IPS-18c (cell line): ENCODE data around the gene CELA3B.
"Not testable (repeated sequence)": the region's sequence is repeated elsewhere in the genome, so short reads cannot be mapped to it uniquely, and the experiment has no call there.

ENCODE experiments used
- H3K4me3 ChIP-seq: 2 replicates; pipeline ENCODE4 v1.7.0; 2013; ENCODE audit warnings: low read depth, mild to moderate bottlenecking, low read length, moderate library complexity; ENCODE audit not compliant: insufficient read depth
- H3K9me3 ChIP-seq: one replicate; pipeline ENCODE4 v1.6.1; 2013; ENCODE audit warnings: mild to moderate bottlenecking, low read length, moderate library complexity; ENCODE audit not compliant: control insufficient read depth, insufficient read depth

The CELA3B gene

GRCh38 chr1:21940492-21940891 lies 36.3 kb upstream of the CELA3B start:
- H3K4me3 ChIP-seq: no peak overlapping the region
- H3K9me3 ChIP-seq: peaks cover under 1% of the 10 kb centered on the region

DNA sequence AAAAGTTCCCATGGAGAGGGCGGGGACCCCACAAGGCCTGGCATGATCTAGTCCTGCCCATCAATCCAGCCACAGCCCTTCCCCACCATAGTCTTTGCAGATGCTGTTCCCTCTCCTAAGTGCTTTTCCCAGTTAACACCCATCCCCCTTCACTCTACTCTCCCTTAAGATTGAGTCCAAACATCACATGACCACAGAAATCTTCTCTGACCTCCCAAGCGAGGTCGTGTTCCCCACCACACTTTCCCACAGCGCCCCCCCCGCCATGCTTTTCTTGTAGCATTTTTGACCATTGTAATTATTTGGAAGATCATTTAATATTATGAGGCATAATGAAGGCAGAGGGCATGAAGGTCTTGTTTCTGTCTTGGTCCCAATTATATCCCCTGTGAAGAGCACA lies 35.5 kb upstream of the CELA3B start:
- no peaks in the 10 kb centered on the region for H3K9me3 ChIP-seq
- H3K4me3 ChIP-seq: no peak overlapping the region

GRCh38 chr1:21942464-21942863 lies 34.4 kb upstream of the CELA3B start:
- H3K4me3 ChIP-seq: no peak overlapping the region
- no peaks in the 10 kb centered on the region for H3K9me3 ChIP-seq

DNA sequence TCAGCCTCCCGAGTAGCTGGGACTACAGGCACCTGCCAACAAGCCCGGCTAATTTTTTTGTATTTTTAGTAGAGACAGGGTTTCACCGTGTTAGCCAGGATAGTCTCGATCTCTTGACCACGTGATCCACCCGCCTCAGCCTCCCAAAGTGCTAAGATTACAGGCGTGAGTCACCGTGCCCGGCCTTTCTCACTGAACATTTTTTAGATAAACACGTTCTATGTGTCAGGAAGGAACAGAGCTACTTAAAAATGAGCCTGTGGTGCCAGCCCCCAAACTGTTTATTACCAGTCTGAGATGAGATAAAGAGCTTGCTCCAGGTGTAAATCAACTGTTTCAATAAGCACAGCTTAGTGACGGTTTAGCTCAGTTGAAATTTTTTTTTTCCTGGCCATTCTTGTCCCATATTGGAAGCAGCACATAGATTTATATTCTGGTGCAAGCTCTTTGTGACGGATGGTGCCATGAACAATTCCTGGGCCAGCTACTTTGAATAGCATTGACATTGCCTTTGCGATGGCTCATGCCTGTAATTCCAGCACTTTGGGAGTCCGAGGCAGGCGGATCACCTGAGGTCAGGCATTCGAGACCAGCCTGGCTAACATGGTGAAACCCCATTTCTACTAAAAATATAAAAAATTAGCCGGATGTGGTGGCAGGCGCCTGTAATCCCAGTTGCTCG lies 33.7 kb upstream of the CELA3B start:
- not testable (repeated sequence) for H3K9me3 ChIP-seq, H3K4me3 ChIP-seq

GRCh38 chr1:21944733-21945073 lies 32.1 kb upstream of the CELA3B start:
- Histone ChIP-seq H3K4me3 (no peak overlapping the region), H3K9me3 (no peaks in the 10 kb centered on the region)

DNA sequence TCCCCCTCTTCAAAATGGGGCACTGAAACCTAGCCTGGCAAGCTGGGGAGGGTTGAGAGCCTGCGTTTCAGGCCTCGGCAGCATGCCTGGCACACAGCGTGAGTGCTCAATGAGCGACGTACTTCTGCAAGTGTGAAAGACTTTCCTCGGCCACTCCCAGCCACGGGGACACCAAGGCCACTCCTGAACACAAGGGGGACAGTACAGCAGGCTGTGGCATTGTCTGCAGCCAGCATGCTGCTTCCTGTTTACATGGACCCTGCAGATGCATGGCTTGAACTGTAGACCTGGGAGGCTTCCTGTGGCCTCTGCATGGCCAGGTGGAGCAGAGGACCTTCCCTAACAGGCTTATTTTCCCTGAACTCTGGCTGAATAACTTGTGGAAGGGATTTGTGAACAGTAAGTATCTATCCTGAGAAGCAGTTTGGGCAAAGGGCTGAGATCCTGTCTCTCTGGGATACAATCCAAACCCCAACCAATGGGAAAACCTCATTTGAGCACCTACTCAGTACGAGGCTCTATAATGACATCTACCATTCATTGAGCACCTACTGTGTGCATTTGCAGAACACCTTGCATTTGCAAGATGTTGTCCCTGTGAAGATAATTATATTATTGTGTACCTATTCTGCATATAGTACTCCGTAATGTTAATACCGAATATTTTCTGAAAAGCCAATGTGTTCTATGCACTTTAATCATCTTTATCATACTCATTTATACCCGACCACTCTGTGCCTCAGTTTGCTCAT lies 29.8 kb upstream of the CELA3B start:
- Histone ChIP-seq H3K9me3 (no peaks in the 10 kb centered on the region), H3K4me3 (no peak overlapping the region)

- Histone ChIP-seq H3K9me3 (no peaks in the 10 kb centered on the region), H3K4me3 (no peak overlapping the region)
Observed at GRCh38 chr1:21950734-21951133, 26.1 kb upstream of the CELA3B start.

GRCh38 chr1:21951226-21951870 lies 25.5 kb upstream of the CELA3B start:
- Histone ChIP-seq H3K4me3 (no peak overlapping the region), H3K9me3 (no peaks in the 10 kb centered on the region)

GRCh38 chr1:21952786-21953520 lies 23.9 kb upstream of the CELA3B start:
- Histone ChIP-seq H3K9me3 (no peaks in the 10 kb centered on the region), H3K4me3 (no peak overlapping the region)

DNA sequence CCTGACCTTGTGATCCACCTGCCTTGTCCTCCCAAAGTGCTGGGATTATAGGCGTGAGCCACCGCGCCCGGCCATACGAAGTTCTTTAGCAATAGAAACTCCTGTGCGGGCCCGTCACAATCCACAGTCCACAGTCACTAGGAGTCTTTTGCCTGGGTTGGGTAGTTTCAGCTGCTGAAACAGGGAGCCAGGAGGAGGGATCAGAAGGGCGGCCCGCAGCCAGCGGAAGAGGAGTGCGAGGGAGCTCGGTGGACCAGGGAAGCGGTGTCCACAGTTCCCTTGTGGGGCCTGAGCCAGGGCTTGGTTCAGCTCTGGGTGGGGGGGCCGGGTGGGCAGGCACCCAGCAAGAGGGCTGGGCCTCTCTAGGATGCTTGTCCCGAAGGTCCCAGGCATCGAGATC lies 21.8 kb upstream of the CELA3B start:
- H3K9me3 ChIP-seq: no peaks in the 10 kb centered on the region

DNA sequence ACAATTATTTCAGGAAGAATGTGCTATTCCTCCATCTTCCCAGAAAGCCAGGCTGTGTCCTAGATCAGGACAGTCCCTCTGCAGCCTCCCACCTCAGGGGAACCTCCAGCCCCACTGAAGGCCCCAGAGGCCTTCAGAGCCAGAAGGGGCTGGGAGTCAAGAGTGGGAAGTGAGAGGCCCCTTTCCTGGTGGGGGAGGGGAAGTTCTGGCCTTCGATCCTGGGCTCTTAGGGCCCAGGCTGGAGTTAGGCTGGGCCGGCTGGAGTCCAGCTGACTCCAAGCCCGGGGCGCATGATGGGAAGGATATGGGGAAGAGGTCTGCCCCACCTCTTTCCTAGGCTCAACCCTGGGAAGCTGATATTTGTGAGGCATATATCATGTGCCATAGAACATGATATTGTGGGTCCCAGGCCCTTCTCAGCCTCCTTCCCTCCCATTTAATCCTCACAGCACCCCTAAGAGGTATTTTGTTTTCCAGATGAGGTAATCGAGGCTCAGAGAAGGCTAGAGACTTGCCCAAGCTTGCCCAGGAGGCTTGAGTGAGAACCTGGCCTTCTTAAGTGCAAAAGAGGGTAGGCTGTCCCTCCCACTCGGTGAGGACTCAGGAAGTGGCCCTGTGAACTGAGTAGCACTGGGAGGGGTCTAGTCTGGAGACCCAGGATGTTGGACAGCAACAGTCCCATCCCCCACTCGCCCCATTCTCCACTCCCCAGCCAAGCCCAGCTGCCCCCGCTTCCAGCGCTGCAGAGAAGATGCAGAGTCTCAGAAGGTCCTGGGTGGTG lies 21.1 kb upstream of the CELA3B start:
- Histone ChIP-seq H3K4me3 (no peak overlapping the region), H3K9me3 (no peaks in the 10 kb centered on the region)

More for the DNA sequence above, 21.8 kb upstream of the CELA3B start:
- H3K4me3 ChIP-seq: no peak overlapping the region

GRCh38 chr1:21956720-21957552 lies 19.9 kb upstream of the CELA3B start:
- Histone ChIP-seq H3K9me3 (no peaks in the 10 kb centered on the region), H3K4me3 (no peak overlapping the region)

- no peak overlapping the region for H3K4me3 ChIP-seq
- no peaks in the 10 kb centered on the region for H3K9me3 ChIP-seq
Observed at GRCh38 chr1:21961337-21961736, 15.5 kb upstream of the CELA3B start.

DNA sequence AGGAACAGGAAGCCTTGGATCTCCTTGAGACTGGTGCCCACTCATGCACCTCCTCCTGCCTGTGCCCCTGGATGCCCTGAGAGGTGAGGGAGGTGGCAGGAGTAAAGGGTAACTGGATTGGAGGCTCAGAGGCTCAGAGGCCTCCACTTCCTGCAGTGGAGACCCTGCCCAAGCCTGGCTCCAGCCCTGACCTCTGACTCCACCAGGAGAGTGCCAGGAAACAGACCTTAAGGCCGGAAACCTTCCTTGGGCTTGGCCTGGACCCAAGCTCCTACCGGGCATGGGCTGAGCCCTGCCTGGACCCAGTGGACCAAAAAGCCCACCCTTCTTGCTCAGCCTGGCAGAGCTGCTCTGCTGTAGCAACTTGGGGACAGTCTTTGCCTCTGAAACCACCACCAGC lies 15.0 kb upstream of the CELA3B start:
- Histone ChIP-seq H3K9me3 (no peaks in the 10 kb centered on the region), H3K4me3 (no peak overlapping the region)

DNA sequence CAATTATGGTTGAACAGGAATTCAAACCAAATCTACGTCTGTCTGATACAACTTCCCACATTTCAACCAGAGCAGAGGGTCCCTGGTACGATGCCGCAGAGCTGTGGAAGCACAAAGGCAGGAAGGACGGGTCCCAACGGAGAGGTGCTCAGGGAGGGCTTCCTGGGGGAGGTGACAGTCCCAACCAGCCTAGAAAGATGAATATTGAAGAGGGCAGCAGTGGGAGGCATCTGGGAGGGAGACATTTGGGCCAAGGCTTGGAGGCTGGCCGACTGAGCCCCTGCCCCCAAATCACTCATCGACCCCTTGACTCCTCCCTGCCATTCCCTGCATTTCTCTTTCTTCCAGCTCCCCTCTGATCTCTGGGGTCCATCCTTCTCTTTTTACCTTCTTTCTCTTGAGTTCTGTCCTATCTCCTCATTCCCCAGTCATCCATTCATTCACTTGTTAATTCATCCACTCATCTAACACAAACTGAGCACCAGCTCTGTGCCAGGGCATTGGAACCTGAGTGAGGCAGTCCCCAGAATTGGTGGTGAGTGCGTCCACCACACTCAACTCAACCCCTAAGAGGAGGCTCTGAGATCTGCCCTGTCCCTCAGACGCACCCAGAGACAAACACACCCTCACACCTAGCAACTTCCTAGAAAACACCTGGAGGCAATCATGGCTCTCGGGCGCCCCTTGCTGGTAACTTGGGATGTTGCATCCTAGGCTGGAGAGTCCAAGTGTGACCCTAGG lies 13.2 kb upstream of the CELA3B start:
- no peak overlapping the region for H3K4me3 ChIP-seq
- no peaks in the 10 kb centered on the region for H3K9me3 ChIP-seq
